Spinal cord (tissue), 10 donors: ENCODE results near the gene GPR156. TPM values are rescaled to one million over a fixed set of nuclear protein-coding genes. Genes with fewer than 3 reads are reported as not detected.

ENCODE experiments used
- DNase-seq, 6 donors: peaks; one replicate each; pipeline versions ENCODE4 v3.0.0 to v3.0.0-alpha.2; 2013 to 2015; ENCODE audit warnings: low spot score in 6 of 6, low read depth in 4 of 6
- H3K27ac ChIP-seq: one replicate; pipeline ENCODE4 v1.5.1; 2013; ENCODE audit warnings: low read depth, low read length, control low read depth
- H3K27me3 ChIP-seq: one replicate; pipeline ENCODE4 v1.6.1; 2013; ENCODE audit warnings: low read length; ENCODE audit not compliant: control insufficient read depth, insufficient read depth
- H3K36me3 ChIP-seq: one replicate; pipeline ENCODE4 v1.6.1; 2013; ENCODE audit warnings: low read length; ENCODE audit not compliant: control insufficient read depth, insufficient read depth
- H3K4me1 ChIP-seq: one replicate; pipeline ENCODE4 v1.6.1; 2013; ENCODE audit warnings: low read length; ENCODE audit not compliant: control insufficient read depth, insufficient read depth
- H3K4me3 ChIP-seq: one replicate; pipeline ENCODE4 v1.5.1; 2013; ENCODE audit warnings: low read depth, low read length, control low read depth
- H3K9me3 ChIP-seq: one replicate; pipeline ENCODE4 v1.6.1; 2013; ENCODE audit warnings: low read length; ENCODE audit not compliant: control insufficient read depth, insufficient read depth
- WGBS: methylation state at CpG from one replicate; pipeline ENCODE4 v1.1.5; 2013; ENCODE audit warnings: missing lambda C conversion rate; ENCODE audit not compliant: insufficient coverage; 5-methylcytosine and 5-hydroxymethylcytosine counted together
- polyA plus RNA-seq, 2 donors: library from polyadenylated mRNA; unstranded; fragments of 120-200 nt; gene quantifications; one replicate each; pipeline ENCODE4 v1.2.1, GENCODE V29; 2013; ENCODE audit not compliant: insufficient read length in 2 of 2
- total RNA-seq, 2 donors: library from RNA; depleted of rRNA in 1 of 2; stranded (reverse); fragments of 120-200 nt in 1 of 2; fragments of >200 nt in 1 of 2; gene quantifications; one replicate each; pipeline versions ENCODE4 v1.2.3 to v1.2.4, GENCODE V29; 2013 to 2014
- donor health status: healthy.

GPR156 gene
- total and polyA plus RNA-seq, 4 donors, result 1.7 to 2.1 (median 2.1) TPM

GRCh38 chr3:120171134-120171873 lies 113.7 kb downstream of the GPR156 start:
- H3K4me3 ChIP-seq, result no peak overlapping the region
- WGBS, result 79% methylated on average over 8 of the region's 8 CpGs
- no peaks in the 10 kb centered on the region for H3K9me3 ChIP-seq
- peaks cover 3% of the 10 kb centered on the region for H3K4me1 ChIP-seq
- H3K27ac ChIP-seq, result no peak overlapping the region
- peak in 2 of 6 donors; percentile 23 to 47 for DNase-seq
- peaks cover 19% of the 10 kb centered on the region for H3K36me3 ChIP-seq
- no peaks in the 10 kb centered on the region for H3K27me3 ChIP-seq

- Histone ChIP-seq H3K27me3 (no peaks in the 10 kb centered on the region), H3K4me1 (peaks cover 3% of the 10 kb centered on the region), H3K27ac (no peak overlapping the region), H3K9me3 (no peaks in the 10 kb centered on the region), H3K36me3 (peaks cover 19% of the 10 kb centered on the region), H3K4me3 (no peak overlapping the region)
- WGBS, result no CpG with 5 or more reads among the region's 2 CpGs
- DNase-seq, result no peak
These were observed 114.8 kb downstream of the GPR156 start for GRCh38 chr3:120170223-120170622.

- peaks cover 3% of the 10 kb centered on the region for H3K4me1 ChIP-seq
- no peak overlapping the region for H3K4me3 ChIP-seq
- no peak overlapping the region for H3K27ac ChIP-seq
- H3K9me3 ChIP-seq, result no peaks in the 10 kb centered on the region
- 86% methylated on average over 5 of the region's 5 CpGs for WGBS
- peaks cover 19% of the 10 kb centered on the region for H3K36me3 ChIP-seq
- H3K27me3 ChIP-seq, result no peaks in the 10 kb centered on the region
- no peak for DNase-seq
These were observed 115.6 kb downstream of the GPR156 start for GRCh38 chr3:120169407-120169806.

- H3K27ac ChIP-seq, result no peak overlapping the region
- no peaks in the 10 kb centered on the region for H3K9me3 ChIP-seq
- 96% methylated on average over 3 of the region's 3 CpGs for WGBS
- H3K27me3 ChIP-seq, result no peaks in the 10 kb centered on the region
- peaks cover 19% of the 10 kb centered on the region for H3K36me3 ChIP-seq
- no peak overlapping the region for H3K4me3 ChIP-seq
- DNase-seq, result no peak
- H3K4me1 ChIP-seq, result peaks cover 3% of the 10 kb centered on the region
These were observed 116.4 kb downstream of the GPR156 start for GRCh38 chr3:120168611-120169010.

GRCh38 chr3:120168038-120168437 lies 117.0 kb downstream of the GPR156 start:
- Histone ChIP-seq H3K27ac (no peak overlapping the region), H3K9me3 (no peaks in the 10 kb centered on the region), H3K36me3 (peaks cover 19% of the 10 kb centered on the region), H3K27me3 (no peaks in the 10 kb centered on the region), H3K4me3 (no peak overlapping the region), H3K4me1 (peaks cover 3% of the 10 kb centered on the region)
- 85% methylated on average over 8 of the region's 9 CpGs for WGBS
- no peak for DNase-seq

- H3K27me3 ChIP-seq, result no peaks in the 10 kb centered on the region
- H3K9me3 ChIP-seq, result no peaks in the 10 kb centered on the region
- H3K4me1 ChIP-seq, result peaks cover 3% of the 10 kb centered on the region
- DNase-seq, result no peak
- H3K4me3 ChIP-seq, result no peak overlapping the region
- no peak overlapping the region for H3K27ac ChIP-seq
- WGBS, result 82% methylated on average over 6 of the region's 10 CpGs
- peaks cover 19% of the 10 kb centered on the region for H3K36me3 ChIP-seq
These were observed 117.5 kb downstream of the GPR156 start for GRCh38 chr3:120167488-120167887.

GRCh38 chr3:120163816-120164215 lies 121.2 kb downstream of the GPR156 start:
- no peaks in the 10 kb centered on the region for H3K4me1 ChIP-seq
- H3K36me3 ChIP-seq, result peaks cover 16% of the 10 kb centered on the region
- DNase-seq, result no peak
- H3K27me3 ChIP-seq, result no peaks in the 10 kb centered on the region
- H3K4me3 ChIP-seq, result no peak overlapping the region
- H3K27ac ChIP-seq, result no peak overlapping the region
- peaks cover 2% of the 10 kb centered on the region for H3K9me3 ChIP-seq

- no peak for DNase-seq
- no peaks in the 10 kb centered on the region for H3K27me3 ChIP-seq
- no peak overlapping the region for H3K4me3 ChIP-seq
- peaks cover 2% of the 10 kb centered on the region for H3K9me3 ChIP-seq
- H3K27ac ChIP-seq, result no peak overlapping the region
- whole genome bisulfite sequencing, result 50% methylated on average over 2 of the region's 4 CpGs
- peaks cover 10% of the 10 kb centered on the region for H3K36me3 ChIP-seq
- H3K4me1 ChIP-seq, result no peaks in the 10 kb centered on the region
These were observed 122.0 kb downstream of the GPR156 start for GRCh38 chr3:120163026-120163425.

GRCh38 chr3:120162400-120162799 lies 122.6 kb downstream of the GPR156 start:
- Histone ChIP-seq H3K27me3 (no peaks in the 10 kb centered on the region), H3K9me3 (peaks cover 2% of the 10 kb centered on the region), H3K4me1 (no peaks in the 10 kb centered on the region), H3K4me3 (no peak overlapping the region), H3K36me3 (peaks cover 4% of the 10 kb centered on the region), H3K27ac (no peak overlapping the region)
- DNase-seq, result no peak

GRCh38 chr3:120161902-120162301 lies 123.1 kb downstream of the GPR156 start:
- Histone ChIP-seq H3K4me1 (no peaks in the 10 kb centered on the region), H3K27me3 (no peaks in the 10 kb centered on the region), H3K9me3 (peaks cover 2% of the 10 kb centered on the region), H3K36me3 (no peaks in the 10 kb centered on the region), H3K4me3 (no peak overlapping the region), H3K27ac (no peak overlapping the region)
- WGBS, result 100% methylated on average over 3 of the region's 3 CpGs
- no peak for DNase-seq
